HG02852 (cell line): ENCODE results near the gene IVNS1ABP.
A peak's percentile ranks its signal among the peaks of the same experiment; 100 is the strongest.
"Not testable (repeated sequence)": the region's sequence is repeated elsewhere in the genome, so short reads cannot be mapped to it uniquely, and the experiment has no call there.

Source experiments
- ATAC-seq: cut with Tn5 transposase; IDR thresholded peaks from one replicate; pipeline ENCODE4 v1.9.1; 2021; ENCODE audit warnings: mild to moderate bottlenecking, moderate library complexity; ENCODE audit not compliant: unreplicated experiment

IVNS1ABP gene

DNA sequence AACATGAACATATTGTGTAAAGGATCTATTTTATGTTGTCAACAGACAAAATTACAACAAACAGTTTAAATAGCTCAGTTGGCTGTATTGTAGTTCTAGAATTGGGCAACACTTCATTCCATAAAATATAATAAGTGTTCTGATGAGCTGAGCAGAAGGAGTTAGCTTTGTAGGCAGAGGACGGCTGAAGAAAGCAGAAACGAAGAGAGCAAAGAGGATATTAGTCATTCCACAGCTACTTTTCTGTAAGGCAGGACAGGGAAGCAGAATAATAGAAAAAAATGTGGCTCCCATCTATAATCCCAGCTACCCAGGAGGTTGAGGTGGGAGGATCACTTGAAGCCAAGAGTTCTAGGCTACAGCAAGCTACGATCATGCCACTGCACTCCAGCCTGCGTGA is 20.2 kb upstream of the IVNS1ABP start:
- no peak for ATAC-seq

DNA sequence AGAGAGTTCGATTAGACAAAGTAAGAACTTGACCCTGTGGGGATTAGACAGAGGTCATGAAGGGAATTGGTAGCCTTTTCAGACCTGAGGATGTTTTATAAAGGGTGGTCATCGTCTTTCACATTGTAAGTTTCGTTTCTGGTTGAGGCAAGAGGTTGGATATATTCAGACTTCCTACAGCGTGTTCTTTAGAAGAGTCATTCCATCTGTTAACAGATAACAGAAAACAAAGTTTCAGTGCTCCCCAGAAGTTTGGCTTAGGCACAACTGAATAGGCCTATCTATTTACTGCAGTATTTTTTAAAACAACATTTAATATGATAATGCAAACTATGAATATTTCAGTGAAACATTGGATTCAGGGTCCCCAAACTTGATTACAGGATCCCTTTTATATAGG is 17.1 kb upstream of the IVNS1ABP start:
- no peak for ATAC-seq

DNA sequence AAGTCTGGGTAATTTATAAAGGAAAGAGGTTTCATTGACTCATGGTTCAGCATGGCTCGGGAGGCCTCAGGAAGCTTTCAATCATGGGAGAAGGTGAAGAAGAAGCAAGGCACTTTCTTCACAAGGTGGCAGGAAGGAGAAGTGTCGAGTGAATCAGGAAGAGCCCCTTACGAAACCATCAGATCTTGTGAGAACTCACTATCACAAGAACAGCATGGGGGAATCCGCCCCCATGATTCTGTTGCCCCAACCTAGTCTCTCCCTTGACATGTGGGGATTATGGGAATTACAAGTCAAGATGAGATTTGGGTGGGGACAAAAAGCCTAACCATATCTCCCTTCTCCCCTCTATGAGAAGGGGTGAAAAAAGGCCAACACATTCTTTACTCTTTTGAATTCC is 11.2 kb upstream of the IVNS1ABP start:
- no peak for ATAC-seq

DNA sequence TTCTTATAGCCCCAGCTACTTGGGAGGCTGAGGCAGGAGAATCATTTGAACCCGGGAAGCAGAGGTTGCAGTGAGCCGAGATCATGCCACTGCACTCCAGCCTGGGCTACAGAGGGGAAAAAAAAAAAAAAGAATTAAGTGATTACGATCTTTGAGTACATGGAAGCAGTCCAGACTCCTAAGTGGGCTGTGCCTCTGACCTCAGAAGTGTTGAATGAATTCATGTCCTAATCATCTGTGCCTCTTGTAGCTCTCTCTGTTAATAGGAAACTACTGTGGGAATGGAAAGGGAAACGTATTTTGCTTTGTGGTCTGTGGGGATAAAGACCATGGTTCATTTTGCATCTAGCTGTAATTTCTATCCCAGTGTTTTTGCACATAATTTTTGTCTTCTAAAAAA is 8.4 kb upstream of the IVNS1ABP start:
- ATAC-seq, result no peak

DNA sequence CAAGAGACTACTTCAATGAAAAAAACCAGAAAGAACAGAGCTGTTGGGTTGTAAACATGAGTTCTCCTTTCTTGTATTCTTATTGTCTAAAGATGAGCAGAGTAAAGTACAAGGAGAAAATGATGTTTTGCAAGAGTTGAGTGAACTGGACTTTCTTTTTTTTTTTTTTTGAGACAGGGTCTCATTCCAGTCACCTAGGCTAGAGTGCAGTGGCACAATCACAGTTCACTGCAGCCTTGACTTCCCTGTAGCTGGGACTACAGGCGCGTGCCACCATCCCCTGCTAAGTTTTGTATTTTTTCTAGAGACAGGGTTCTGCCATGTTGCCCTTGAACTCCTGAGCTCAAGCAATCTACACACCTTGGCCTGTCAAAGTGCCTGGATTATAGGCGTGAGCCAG is 7.1 kb upstream of the IVNS1ABP start:
- no peak for ATAC-seq

DNA sequence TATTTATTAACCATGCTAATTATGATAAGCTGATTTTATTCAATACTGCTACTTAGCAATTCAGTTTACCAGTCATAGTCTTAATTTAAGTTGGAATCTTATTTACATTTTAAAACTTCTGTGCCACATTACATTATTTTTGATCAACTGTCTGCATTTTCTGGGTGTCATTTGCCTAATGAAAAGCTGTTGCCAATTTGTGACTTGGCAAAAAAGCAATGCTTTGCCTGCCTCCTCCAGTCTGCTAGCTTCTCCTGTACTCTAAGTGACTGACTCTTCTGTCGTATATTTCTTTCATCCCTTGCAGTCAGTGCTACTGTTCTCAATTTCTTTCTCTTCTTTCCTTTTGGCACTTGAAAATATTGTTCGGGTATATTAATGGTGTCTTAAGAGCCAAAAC is 5.6 kb upstream of the IVNS1ABP start:
- no peak for ATAC-seq

DNA sequence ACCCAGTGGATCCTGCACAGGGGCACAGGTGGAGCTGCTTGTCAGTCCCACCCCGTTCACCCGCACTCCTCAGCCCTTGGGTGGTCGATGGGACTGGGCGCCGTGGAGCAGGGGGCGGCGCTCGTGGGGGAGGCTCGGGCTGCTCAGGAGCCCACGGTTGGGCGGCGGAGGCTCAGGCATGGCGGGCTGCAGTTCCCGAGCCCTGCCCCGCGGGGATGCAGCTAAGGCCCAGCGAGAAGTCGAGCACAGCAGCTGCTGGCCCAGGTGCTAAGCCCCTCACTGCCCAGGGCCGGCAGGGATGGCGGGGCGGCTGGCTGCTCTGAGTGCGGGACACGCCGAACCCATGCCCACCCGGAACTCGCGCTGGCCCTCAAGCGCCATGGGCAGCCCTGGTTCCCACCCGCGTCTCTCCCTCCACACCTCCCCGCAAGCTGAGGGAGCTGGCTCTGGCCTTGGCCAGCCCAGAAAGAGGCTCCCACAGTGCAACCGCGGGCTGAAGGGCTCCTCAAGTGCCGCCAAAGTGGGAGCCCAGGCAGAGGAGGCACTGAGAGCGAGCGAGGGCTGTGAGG is 4.7 kb upstream of the IVNS1ABP start:
- not testable (repeated sequence) for ATAC-seq

DNA sequence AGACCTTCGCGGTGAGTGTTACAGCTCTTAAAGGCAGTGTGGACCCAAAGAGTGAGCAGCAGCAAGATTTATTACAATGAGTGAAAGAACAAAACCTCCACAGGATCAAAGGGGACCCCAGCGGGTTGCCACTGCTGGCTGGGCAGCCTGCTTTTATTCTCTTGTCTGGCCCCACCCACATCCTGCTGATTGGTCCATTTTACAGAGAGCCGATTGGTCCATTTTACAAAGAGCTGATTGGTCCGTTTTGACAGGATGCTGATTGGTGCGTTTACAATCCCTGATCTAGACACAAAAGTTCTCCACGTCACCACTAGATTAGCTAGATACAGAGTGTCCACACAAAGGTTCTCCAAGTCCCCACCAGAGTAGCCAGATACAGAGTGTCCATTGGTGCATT is 4.1 kb upstream of the IVNS1ABP start:
- ATAC-seq, result not testable (repeated sequence)

DNA sequence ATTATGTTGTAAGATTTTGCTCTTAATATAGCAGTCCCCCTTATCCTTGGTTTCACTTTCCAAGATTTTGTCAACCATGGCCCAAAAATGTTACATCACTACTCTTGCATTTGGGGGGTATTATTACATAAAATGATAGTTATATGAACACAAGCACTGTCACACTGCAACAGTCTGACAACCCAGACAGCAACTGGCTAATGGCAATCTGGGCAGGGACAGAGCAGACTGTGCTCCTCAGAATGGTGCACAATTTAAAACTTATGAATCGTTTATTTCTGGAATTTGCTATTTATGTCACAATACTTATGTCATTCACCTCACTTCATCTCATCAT is 2.1 kb upstream of the IVNS1ABP start:
- ATAC-seq, result no peak

DNA sequence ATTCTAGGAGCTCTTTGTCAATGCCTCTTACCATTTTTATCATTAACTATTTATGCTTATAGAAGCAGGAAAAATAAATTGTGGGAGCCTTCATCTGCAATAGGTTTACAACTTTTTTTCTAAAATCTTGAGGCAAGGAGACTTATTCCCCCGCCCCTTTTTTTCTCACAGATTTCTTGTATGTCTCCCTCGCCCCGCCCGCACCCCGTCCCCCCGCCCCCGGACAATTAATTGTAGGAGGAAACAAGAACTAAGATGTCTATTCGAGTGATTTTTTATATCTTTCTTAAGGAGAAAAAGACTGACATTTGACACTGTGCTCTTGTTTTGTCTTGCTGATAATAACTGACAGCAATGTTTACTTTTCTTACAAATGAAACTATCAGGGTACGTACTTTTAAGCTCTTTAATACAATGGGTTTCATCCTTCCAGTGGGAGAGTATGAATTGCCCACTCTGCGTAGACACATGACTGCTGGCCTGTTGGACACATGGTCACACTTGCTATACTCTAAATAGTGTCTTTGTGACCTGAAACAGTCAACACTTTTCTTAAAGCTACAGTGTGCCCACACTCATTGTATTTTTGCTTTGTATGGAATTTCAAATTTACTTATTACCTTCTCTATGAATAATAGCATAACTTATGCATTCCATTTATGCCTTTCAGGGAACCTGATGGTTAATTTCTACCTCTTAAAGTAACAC is 1.5 kb upstream of the IVNS1ABP start:
- no peak for ATAC-seq

DNA sequence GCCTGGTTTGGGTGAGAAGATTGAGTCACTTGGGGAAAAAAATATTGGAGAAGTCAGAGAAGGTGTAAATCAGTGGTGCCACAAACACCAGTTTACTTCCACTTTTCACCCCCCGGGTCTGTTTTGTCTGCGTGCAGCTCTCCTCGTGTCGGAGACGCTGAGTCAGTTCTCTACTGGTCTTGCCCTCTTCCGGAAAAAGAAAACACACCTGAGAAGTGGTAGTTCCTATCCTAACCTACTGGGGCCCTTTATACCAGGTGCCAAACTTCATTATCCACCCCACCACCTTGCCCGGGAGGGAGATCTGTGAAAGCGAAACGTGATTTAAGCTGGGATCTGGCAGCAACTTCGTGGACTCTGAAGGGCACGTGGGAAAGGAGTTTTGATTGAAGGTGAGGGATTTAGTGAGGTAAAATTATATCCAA is 855 bp upstream of the IVNS1ABP start:
- ATAC-seq, result peak; percentile 33

DNA sequence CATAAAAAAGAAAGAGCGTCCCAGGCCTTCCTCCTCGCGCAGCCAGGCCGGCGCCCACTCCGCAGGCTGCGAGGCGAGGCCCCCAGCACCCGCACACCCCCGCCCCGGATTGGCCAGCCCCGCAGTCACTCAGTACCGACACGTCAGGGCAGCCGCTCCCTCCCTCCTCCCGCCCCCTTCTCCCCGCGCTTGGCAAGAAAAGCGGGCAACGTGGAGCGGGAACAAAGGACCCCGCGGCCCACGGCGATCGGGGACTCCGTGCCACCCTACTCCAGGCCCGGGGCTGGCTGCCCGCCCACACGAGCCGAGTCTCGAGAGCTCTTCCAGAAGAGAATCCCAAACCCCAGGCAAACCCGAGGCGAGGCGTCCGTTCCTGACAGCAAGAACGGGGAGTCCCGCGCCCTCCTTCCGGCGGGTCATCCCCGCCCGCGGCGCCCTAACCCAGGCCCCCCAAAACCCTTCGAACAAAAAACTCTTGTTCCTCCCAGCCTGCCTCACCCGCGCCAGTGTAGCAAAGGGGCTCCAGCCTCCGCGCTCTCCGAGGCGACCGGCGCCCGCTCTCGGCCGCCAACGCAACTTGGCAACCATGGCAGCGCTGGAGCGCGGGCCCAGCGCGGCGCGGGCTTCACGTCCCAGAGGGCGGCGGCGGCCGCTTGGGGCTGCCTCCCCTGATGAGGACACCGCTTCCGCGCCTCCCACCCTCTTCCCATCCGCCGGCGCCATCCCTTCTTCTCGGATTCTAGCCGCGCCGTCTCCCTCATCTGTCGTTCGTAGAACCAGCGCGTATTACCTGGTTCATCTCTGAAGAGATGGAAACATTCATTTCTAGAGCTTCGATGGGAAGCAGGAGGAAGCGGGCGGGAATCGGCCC is 645 bp downstream of the IVNS1ABP start:
- ATAC-seq, result peak; percentile 50

DNA sequence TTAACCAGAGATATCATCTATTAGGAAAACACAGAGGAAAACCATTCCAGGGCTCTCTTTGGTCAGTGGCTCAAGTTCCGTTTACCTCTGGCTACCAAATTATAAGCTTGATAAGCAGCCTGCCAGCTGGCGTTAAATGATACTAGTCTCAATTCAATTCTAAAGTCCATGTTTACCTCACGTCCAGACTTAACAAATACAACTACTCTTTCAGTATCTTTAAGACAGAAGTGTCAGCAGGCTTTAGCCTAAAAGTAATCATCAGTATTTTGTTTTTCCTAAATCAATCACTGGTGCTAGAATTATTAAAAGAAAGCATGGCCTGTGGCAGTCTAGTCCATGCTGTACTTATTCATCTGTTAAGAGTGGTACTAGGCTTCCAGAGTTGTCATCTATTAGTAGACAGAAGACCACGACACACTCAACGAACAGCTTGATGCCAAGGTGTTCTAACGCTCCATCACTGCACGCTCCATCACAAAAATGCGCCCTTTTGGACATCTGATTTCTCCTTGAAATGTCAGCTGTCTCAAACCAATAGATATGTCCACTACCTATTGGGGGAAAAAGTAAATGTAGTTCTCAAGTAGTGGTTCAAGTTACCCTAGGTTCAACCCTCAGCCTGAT is 1.5 kb downstream of the IVNS1ABP start:
- no peak for ATAC-seq

DNA sequence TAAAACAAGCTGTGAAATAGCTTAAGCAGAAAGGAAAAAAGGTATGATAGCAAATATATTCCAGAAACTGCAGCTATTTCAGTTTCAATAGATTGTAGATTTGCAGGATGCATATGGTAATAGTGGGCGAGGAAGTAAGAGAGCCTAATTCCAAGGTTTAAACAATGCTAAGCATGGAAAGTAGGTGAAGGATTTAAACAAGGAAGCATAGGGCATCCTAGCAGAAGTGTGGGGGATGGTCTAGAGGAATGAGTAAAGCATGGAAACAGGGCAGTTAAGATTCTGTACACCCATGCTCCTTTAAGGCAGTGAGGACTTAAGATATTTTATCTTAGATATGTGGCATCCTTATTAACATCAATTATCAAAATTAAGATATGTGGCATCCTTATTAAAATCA is 2.6 kb downstream of the IVNS1ABP start:
- ATAC-seq, result no peak

DNA sequence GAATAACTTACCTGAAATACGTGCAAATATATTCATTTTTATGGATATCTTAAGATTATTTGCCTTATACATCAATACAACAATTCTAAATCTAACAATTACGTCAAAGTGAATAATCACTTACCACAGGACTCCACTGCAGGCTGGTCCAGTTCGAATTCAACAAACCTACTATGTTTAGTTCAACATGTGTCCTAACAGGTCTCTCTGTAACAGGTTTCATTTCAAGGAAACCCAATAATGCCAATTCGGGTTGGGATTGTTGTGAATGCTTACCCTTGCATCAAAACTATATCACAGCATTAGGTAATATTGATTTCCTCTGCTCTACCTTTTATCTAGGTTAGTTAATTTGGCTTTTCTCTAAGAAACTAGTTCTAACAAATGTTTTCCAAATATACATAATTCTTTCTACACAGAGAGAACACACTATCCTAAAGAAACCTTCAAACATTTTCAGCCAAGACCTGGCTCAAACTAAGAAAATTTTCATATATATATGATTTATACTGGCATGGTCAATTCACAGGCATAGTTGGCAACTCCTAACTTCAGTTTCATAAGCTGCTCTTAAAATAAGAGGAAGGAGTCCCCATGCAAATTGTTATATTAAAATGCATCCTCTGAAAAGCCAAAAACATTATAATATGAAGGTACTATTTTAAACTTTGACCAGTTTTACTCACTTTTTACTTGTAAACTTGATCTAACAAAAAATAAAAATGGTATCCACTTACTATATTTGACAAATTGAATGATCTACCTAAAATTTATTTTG is 4.5 kb downstream of the IVNS1ABP start:
- ATAC-seq, result no peak

DNA sequence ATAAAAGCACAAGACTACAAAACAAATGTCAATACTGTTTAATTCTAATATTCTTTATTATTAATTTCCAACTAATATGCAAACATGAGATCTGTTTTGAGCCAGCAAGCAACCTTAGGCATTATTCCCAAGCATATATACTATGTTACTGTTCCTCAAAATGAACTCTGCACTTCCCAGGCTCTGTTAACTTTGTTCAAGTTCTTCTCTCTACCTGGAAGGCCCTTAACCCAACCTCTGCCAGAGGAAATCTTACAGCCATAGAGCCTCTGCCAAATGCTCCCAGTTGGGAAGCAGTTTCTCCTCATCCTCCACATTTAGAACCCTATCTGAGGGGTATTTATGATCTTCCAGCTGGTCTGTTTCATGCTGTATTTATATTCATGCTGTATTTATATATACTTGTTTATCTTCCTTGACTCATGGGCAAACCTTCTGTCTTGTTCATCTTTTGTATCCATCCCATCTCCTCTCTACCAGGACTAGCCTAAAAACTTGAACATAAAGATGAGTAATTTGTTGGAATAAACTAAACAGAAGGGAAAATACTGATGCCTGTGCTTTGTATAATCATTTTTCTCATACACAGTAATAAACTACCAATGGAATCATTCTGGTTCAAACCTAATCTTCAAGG is 5.3 kb downstream of the IVNS1ABP start:
- ATAC-seq, result no peak

DNA sequence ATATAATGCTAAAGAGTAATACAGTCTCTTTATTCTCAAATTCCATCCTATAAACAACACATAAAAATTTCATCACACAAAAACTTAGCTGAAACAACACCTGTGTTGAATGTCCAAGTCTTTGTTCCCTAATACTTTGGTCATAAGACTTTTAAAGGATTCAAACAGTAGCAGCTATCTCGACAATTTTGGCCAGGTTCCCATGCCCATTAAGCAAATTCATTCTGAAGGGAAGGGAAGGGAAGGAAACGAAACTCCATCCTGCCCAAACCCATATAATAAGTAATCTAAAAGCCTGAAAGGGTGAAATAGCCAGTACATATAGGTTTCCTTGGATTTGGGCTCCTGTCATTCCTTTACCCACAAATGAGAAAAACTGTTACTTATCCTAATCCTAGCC is 7.5 kb downstream of the IVNS1ABP start:
- ATAC-seq, result no peak

DNA sequence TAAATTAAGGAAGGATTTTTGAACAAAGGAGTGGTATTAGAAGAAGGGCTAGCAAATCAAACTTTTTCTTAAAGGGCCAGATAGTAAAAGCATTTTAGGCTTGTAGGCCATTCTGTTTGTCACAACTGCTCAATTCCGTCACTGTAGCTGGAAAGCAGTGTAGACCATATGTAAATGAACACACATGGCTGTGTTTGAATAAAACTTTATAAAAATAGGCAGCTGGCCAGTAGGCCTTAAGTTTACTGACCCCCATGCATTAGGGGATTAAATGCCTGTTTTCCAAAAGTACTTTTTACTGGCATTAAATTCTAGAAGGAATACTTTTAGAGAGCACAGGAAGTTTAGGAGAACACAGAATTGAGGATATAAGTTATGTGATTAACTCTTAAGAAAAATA is 8.9 kb downstream of the IVNS1ABP start:
- no peak for ATAC-seq

DNA sequence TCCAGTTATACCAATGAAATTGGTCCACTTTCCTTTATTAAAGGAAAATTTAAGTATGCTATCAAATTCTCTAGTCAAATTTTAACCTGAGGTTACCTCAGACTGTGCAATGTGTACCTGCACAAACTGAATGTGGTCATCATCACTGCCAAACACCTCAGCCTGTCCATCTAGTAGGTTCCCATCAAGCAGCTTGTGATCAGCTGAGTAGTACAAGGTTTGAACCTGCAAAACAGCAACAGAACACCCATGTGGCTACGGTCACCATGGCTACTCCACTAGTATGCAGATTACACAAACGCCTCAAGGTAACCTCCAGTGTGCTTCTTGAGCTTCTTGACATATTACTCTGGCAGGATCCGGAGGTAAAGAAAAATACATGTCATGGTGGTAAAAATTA is 11.6 kb downstream of the IVNS1ABP start:
- ATAC-seq, result no peak

DNA sequence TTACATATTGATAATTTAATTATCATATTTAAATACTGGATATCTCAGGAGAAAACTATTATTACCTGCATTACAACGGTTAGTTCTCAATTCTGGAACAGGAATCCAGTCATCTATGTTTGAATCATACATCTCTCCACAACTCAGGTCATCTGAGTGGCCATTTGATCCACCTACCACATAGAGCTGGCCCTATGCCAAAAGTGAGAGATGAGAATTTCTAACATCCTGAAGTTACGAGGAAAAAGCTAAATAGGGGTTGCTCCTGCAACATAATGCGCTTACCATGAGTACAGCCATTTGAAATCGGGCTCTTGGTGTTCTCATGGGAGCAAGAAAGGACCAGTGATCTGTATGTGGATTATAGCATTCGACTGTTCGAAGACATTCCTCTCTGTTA is 16.9 kb downstream of the IVNS1ABP start:
- no peak for ATAC-seq
